GM21717 (cell line): ENCODE results near the gene PGAP1.
A peak's percentile ranks its signal among the peaks of the same experiment; 100 is the strongest.
"Not testable (repeated sequence)": the region's sequence is repeated elsewhere in the genome, so short reads cannot be mapped to it uniquely, and the experiment has no call there.

ENCODE experiments used
- ATAC-seq: cut with Tn5 transposase; IDR thresholded peaks from one replicate; pipeline ENCODE4 v1.9.1; 2021; ENCODE audit warnings: mild to moderate bottlenecking, moderate library complexity; ENCODE audit not compliant: unreplicated experiment

PGAP1 gene

DNA sequence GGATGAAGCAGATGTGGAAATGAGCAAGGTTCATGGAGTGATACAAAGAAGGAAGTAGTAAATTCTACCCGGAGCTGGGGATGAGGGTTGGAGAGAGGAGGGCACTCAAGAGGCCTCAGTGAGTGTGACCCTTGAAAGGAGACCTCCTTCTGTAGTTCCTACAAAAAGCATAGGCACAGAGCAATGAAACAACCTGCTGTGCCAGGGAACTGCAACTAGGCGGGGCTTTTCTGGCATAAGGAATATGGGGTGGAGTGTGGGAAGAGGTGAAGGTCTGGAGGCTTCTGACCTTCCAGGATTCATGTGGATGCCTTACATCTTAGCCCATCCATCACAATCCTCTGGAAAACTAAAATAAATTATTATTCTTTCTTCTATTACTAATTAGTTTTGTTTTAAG, 25.5 kb upstream of the PGAP1 start:
- ATAC-seq, result no peak

DNA sequence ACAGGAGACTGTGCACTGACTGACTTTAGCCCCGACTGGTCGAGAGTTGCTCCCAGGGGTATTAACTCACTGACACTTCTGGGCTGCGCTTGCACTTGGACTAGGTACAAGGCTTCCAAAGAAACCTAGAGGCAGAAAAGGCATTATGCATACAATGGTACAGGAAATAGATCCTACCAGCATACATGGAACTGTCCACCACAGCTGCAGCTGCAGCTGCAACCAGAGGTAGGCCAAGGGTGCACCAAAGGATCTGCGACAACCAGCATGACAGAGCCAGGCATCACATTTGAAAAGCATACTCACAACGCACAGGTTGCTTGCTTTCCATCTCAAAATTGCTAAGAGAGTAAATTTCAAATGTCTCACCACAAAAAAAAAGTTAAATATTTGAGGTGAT, 22.6 kb upstream of the PGAP1 start:
- no peak for ATAC-seq

DNA sequence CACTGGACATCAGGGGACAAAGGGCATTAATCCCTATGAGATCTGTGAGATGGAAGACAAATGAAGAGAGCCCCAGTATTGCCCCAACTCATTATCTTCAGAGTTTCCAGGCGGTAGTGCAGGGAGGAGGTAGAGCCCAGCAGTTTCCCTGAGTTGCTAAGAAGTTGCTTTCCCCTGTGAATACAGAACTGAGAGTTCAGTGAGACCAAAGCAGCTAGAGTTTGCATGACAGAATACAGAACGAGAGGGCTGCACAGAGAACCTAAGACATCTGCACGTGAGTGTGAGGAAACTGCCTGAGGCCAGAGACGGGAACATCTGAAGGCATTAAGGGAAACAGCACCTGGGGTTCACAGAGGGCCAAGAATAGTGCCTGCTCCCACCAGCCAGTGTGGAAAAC, 18.1 kb upstream of the PGAP1 start:
- peak; percentile 98 for ATAC-seq

DNA sequence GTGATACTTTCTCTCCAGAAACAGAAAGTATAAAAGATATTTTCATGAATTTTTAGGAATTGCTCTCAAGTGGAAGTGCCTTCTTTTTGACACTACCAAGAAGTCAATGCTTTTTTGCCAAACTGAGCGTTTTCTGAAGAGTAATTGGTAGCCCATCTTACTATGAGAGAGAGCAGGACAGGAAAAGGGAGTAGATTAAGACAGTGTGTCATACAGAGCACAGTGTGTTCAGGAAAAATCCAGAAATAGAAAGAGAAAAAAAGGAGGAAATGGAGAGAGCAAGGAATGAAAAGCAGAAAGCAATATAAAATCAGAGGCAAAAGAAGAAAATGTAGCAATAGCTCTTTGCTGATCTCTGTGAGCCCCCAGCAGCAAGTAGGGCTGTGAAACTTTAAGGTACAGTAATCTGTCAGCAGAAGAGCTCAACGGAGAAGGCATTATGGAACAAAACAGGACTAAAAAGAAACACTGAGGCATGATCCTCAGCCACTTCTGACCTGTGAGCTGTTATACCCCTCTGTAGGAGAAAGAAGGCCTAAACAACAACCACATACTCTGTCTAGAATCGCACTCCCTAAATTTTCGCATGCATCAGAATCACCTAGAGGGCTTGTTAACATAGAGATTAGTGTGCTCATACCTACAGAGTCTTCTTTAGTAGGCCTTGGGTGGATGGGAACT, 15.0 kb upstream of the PGAP1 start:
- no peak for ATAC-seq

DNA sequence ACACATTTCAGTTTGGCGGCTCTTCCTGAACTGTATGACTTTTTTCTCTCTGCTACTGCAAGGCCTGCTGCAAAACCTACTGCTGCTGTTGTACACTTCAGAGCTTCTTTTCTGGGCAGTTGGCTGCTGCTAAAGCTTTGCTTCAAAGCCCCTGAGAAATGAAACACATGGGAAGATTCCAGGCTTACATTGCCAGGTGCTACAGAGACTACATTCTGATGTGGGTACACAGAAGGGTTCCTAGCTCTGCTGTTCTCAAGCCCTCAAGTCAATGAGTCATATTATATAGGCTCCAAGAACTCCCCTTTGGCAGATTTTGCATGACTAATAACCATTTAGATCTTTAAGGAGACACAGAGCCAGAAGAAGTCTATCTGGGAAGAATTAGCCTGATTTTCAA, 12.9 kb upstream of the PGAP1 start:
- no peak for ATAC-seq

DNA sequence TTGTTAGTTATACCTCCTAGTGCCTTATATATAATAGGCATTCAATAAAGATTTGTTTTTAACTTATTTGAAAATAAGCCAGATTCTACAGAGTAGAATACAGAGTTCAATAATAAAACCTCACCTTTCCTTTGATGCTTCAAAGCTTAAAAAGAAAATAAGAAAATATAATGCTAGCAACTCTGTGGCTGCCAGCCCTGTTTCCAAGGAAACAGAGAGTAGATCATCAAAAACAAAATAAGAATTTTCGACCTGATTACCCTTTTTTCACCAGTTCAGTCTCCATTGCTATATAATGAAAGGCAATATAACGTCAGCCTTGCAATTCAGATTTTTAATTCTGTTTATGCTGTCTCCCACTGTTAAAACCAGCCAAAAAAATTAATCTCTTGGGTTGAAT, 8.9 kb upstream of the PGAP1 start:
- no peak for ATAC-seq

DNA sequence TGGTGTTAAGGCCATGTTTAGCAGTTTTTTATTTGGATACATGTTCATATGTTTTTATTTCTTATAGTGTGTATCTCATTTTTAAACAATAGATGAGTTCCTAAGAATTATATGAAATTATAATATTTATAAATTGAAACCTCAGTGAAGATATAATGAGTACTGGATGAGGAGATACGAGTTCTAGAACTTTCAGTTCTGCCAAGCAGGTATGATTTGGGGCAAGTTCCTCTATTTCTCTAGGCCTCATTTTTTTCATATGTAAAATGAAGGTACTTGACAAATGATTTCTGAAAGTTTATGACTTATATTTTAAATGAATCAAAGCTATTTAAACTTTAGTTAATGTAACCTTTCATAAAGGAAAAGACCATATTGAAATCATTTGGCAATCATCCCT, 8.2 kb upstream of the PGAP1 start:
- no peak for ATAC-seq

DNA sequence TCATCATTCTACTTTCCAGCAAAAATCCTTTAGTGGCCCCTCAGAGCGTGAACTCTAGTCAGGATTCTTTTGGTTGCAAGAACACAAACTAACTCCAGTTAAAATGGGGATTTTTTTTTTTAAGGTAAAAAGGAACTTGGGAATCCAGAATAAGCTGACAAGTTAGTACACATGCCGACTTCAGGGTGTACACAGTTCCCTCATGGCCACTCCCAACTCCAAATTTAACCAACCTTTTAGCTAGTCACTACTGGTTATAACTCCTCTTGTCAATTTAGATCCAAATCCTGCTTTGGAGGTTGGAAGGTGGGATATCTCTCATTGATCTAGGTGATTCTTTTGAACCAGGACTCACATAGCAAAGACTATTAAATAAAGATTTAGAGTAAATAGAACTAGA, 5.0 kb upstream of the PGAP1 start:
- no peak for ATAC-seq

DNA sequence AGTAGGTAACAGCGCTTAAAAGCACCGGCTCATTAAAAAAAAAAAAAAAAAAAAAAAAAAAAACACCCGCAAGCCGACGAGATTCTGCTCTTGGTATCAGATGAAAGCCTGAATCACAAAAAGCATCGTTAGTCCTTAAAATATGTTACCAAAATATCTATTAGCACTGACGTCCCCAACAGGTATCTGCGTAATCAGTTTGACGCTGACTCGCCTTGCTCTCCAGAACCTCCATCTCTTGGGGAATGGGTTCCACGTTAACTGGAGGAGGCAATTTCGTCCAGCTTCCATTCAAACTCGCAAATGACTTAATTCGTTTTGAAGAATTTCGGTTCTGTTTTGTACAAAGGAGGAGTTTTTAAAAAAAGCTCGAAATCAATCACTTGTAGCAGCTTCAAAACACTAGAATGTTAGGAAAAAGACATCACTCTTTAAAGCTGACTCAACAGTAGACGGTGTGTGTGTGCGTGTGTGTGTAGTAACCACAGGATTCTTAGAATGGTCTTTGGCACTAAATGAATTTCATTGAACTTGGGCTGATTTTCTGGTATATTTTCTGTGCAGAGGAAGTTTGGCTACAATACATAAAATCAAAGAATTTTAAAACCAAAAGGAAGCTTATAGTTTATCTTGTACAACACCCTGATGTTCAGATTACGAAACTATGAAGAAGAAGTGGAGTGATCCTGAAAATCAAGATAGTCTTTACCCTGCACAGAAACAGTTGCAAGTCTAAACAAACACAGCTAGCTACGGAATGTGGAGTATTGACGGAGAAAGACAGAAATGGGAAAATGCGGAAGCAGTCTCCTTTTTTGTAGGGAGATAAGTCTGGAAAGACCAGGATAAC, 1.1 kb upstream of the PGAP1 start:
- ATAC-seq, result no peak

DNA sequence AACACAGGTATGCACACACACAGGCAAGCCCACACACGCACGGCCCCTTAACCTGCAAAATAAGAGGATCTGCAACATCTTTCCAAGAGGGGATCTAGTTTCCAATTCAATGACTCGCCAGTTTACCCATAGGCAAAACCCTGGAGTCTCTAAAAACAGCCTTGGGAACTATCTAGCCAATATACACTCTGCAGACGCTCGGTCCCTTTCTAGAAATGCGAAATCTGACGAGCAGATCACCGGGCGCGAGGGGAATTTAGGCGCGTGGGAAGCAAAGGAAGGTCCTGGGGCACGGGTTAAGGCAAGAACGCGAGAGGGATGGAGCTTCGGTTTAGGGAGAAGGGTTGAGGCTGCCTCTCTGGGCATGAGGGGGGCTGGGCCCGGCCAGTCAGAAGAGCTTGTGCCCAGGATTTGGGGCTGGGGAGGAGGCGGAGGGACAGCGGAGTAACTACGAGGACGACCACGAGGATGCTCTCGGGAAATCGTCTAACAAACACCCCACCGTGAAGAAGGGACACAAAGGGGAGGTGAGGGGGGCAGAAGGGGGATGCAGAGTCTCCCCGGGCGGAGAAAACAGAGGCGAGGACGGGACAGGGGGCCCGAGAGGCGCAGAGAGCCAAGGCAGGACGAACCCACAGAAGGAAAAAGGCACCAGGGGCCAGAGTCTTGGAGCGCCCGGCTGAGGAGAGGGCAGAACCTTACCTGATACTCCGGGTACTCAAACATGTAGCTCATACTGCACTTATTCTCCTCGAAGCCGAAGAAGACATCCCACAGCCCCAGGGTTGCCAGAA, 542 bp downstream of the PGAP1 start:
- ATAC-seq, result peak; percentile 35

DNA sequence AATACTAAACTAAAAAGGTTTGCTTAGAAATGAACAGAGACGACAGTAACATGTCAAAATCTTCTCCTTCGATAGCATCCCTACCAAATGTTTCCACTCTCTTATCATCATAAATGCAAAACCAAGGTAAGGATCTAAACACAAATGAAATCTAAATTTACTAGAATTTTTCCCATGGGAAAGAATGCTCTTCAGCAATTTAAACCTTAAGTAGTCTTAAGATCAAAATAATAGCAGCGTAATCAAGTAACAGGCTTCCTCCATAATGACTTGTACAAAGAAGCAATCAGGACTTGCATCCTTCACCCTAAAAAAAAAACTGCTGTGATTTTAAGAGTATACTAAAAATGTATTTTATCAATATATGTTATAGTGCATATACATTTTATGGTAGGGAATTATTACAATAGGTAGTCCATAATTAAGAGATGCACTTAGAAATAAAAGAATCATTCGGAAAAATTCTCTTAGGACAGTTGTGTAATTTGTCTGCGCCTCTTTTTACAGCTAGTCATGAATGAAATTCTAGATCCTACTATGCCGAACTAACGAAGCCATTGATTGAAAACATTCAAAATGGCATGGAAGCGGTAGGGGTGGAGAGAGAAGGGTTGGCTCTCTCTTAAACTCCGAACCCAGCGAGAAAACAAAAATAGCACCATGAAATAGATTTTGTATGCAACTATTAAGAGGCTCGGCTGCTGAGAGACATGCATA, 1.3 kb downstream of the PGAP1 start:
- peak; percentile 9 for ATAC-seq

DNA sequence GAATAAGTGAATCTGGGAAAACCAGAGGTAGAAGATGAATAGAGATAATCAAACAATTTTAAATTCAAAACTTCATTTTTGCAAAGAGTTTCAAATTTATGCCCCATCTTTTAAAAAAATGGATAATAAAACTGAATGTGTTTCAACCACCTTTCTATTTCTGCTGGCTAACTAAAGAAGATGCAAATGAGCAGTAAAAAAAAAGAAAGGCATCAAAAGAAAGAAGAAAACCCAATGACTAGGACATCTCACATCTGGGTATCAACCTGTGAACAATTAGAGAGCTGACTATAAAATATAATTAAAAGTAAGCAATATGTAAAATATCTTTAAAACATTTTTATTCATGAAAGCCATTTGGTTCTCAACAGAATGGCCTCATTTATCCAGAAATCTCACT, 2.5 kb downstream of the PGAP1 start:
- no peak for ATAC-seq

DNA sequence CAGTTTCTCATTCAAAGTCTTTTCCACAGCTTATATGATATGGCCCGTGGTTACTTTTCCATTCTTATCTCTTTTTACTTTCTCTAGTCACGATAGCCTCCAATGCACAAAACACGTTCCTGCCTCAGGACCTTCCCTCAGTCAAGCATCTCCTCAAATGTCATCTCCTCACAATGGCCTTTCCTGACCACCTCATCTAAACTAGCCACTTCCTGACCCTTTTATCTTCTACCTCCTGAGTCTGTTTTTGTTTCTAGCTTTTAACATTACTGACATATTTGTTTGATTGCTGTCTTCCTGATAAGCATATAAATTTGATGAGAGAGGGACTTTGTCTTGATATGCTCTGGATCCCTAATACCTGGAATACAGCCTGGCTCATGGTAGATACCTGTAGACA, 7.6 kb downstream of the PGAP1 start:
- no peak for ATAC-seq

DNA sequence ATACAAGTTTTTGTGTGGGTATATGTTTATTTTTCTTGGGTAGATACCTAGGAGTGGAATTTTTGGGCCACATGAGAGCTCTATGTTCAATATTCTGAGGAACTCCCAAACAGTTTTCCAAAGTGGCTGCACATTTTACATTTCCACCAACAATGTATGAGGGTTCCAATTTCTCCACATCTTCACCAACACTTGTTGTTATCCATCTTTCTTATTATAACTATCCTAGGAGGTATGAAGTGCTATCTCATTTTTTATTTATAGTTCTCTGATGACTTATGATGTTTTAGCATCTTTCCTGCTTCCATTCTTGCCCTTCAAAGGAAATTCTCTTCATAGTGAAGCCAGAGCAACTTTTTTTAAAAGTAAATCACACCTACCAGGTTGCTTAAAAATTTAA, 8.7 kb downstream of the PGAP1 start:
- no peak for ATAC-seq

DNA sequence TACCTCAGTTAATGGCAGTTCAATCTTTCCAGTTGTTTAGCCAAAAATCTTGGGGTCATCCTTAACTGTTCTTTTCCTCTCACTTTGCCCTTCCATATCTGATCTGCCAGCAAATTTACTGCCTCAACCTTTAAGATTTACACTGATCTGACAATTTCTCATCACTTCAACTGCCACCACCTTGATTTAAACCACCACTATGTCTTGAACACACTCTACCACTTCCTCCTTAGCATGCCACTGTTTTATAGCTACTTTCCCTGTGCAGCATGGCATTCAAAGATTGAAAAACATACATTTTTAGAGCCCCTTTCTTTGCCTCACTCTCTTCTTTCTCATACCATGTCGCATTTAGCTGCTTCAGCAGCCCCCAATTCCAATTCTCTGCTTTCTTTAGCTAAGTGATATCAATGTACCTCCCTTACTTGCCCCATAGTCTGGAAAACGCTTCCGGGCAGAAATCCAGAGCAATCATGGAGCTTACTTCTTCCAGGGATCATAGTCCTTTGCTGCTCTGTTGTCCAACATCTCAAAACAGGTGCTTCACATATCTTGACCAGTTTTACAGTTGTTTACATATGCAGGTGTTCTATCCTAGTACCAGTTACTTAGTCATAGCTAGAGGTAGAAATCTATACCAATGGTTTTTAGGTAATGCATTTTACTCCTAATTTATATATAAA, 10.9 kb downstream of the PGAP1 start:
- peak; percentile 36 for ATAC-seq

DNA sequence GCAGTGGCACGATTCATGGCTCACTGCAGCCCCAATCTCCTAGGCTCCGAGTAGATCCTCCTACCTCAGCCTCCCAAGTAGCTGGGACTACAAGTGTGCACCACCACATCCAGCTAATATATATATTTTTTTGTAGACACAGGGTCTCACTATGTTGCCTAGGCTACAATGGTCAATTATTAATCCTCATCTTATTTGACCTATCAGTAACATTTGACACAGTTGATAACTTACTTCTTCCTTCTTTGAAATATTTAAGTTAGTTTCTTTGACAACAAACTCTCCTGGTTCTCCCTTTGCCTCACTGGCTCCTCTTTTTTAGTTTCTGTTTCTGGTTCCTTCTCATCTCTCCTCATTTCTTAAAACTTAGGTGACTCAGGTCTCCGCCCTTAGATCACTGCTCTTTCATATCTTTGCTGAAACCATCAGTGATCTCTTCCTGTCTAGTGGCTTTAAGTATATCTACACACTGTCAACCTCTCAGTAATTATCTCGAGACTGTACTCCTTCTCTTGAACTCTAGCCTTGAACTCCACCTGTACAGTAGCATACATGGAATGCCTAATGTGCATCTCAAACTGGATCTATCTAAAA, 11.5 kb downstream of the PGAP1 start:
- peak; percentile 96 for ATAC-seq

DNA sequence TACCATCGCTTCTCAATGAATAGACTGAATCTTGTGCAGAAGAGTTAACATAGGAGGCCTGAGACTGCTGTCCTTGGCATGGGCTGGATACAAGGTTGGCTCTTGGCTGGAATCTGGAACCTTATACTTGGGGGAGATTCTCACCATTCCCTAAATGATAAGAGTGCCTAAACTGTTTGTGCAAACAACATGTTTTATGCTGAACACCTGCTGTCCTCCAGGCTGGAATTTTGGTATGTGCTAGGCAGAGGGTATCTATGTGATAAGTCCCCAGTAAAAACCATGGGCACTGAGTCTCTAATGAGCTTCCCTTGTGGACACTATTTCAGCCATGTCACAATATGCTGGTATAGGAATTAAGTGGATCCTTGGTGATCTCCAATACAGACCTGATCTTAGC, 12.8 kb downstream of the PGAP1 start:
- ATAC-seq, result no peak

DNA sequence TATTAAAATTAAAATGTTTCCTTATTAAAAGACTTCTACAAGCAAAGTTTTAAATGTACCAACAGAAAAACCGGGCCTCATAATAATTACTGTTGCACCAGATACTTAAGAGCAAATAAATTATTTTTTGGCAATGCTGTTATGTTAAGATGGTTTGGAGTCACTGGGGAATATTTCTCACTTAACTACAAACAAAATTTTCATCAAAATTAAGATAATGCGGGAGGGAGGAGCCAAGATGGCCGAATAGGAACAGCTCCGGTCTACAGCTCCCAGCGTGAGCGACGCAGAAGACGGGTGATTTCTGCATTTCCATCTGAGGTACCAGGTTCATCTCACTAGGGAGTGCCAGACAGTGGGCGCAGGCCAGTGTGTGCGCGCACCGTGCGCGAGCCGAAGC, 21.1 kb downstream of the PGAP1 start:
- ATAC-seq, result not testable (repeated sequence)

DNA sequence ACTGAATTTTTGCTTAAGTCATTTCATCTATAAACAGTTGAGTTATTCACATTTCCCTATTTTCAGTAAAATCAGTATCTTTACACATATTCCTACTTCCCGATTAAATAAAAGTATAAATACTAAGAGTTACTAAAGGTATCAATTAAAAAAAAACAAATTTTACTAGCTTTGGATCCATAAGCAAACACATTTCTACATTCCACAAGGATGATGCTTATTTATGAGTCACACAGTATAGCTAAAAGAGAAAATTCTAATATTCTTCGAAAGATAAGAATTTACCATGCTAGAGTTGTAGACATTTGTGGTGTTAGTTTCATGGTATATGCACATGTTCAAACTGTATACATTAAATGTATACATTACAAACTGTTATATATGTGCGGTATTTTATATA, 23.7 kb downstream of the PGAP1 start:
- no peak for ATAC-seq

DNA sequence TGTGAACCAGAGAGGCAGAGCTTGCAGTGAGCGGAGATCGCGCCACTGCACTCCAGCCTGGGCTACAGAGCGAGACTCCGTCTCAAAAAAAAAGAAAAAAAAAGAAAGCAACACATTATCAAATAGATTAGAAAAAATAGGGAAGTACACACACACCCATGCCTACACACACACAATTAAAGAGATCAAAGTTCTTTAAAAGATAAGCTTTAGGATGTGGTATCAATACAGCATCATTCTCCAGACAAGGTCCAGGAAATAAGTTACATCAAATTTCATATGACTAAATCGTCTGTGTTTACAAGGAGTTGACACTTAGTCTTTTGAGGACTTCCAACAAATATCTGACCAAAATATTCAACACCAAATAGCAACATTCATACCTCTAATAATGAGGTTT, 25.7 kb downstream of the PGAP1 start:
- ATAC-seq, result no peak
